Endothelial cell of umbilical vein (primary cell): Measurements from ENCODE around the gene PLA2G2E. TPM values are rescaled to one million over a fixed set of nuclear protein-coding genes. Genes with fewer than 3 reads are reported as not detected.

ENCODE experiments used
- BruUV-seq: library from RNA; stranded (reverse); fragments of 400-500 nt; replicated peaks from 2 replicates; lab custom pipeline; 2021; lab: Mats Ljungman, UMichigan
- CTCF ChIA-PET: fragments of 300-600, 350-600 bp; sonication (Branson Sonifier 250); formaldehyde crosslinking; loops from one replicate; lab custom pipeline; 2021; ENCODE audit warnings: antibody characterized with exemption, inconsistent platforms; lab: Charles Lee
- POLR2A ChIA-PET: fragments of 300-600, 350-600 bp; sonication (Branson Sonifier 250); formaldehyde crosslinking; loops from one replicate; lab custom pipeline; 2021; ENCODE audit warnings: antibody characterized with exemption, inconsistent platforms; lab: Charles Lee
- DNase-seq: peaks from one replicate; pipeline ENCODE4 v3.0.0-alpha.2; 2011; ENCODE audit warnings: low read depth, low spot score
- FAIRE-seq: peaks from 2 replicates; lab custom pipeline; 2011; peaks lifted over from hg19 to GRCh38; lab: Jason Lieb, UNC
- H2AFZ ChIP-seq: 2 replicates; pipeline ENCODE4 v1.6.0; 2012; ENCODE audit warnings: low read depth, low read length, control low read depth, inconsistent platforms
- H3K27ac ChIP-seq: 2 replicates; pipeline ENCODE4 v1.5.1; 2011; ENCODE audit warnings: low read depth, mild to moderate bottlenecking, control low read depth, low read length, moderate library complexity; ENCODE audit not compliant: insufficient read depth
- H3K27me3 ChIP-seq, 2 experiments: 2 replicates each; pipeline versions ENCODE4 v1.6.0 to v1.6.1; 2011; ENCODE audit warnings: low read length in 2 of 2, mixed read lengths in 1 of 2; ENCODE audit not compliant: control insufficient read depth in 2 of 2, insufficient read depth in 2 of 2
- H3K36me3 ChIP-seq, 2 experiments: 2 replicates in 1 of 2; 3 replicates in 1 of 2; pipeline ENCODE4 v1.5.1; 2011; ENCODE audit warnings: low read length in 2 of 2, mild to moderate bottlenecking in 1 of 2, moderate library complexity in 1 of 2; ENCODE audit not compliant: control insufficient read depth in 2 of 2, insufficient read depth in 2 of 2; ENCODE audit errors: extremely low read depth in 1 of 2
- H3K4me1 ChIP-seq: 3 replicates; pipeline ENCODE4 v1.5.1; 2011; ENCODE audit warnings: mild to moderate bottlenecking, low read length; ENCODE audit not compliant: control insufficient read depth, insufficient read depth; ENCODE audit errors: extremely low read depth
- H3K4me2 ChIP-seq: 2 replicates; pipeline ENCODE4 v1.6.1; 2011; ENCODE audit warnings: low read length, control low read depth, mixed read lengths; ENCODE audit not compliant: insufficient read depth
- H3K4me3 ChIP-seq, 3 experiments: fragments of 200-600 bp in 1 of 3; sonication (generic), shearing (Covaris generic) in 1 of 3; replicated peaks in 1 of 3; 2 replicates each; pipeline ENCODE4 v1.5.1; 2011 to 2016; ENCODE audit warnings: control low read depth in 3 of 3, low read length in 3 of 3, mild to moderate bottlenecking in 2 of 3, inconsistent platforms in 1 of 3, low read depth in 1 of 3, moderate library complexity in 1 of 3; ENCODE audit not compliant: insufficient read depth in 1 of 3
- H3K79me2 ChIP-seq: 2 replicates; pipeline ENCODE4 v1.6.0; 2012; ENCODE audit warnings: low read length, inconsistent platforms; ENCODE audit not compliant: control insufficient read depth, insufficient read depth
- H3K9ac ChIP-seq: replicated peaks from 2 replicates; pipeline ENCODE3; 2011; ENCODE audit warnings: low read length, control low read depth; ENCODE audit not compliant: insufficient read depth; ENCODE audit errors: extremely low read depth
- H3K9me1 ChIP-seq: replicated peaks from 3 replicates; pipeline ENCODE4 v1.6.0; 2011; ENCODE audit warnings: mild to moderate bottlenecking, low read length; ENCODE audit not compliant: control insufficient read depth, insufficient read depth; ENCODE audit errors: extremely low read depth
- H3K9me3 ChIP-seq: replicated peaks from 2 replicates; pipeline ENCODE4 v1.5.1; 2012; ENCODE audit warnings: low read length, inconsistent platforms; ENCODE audit not compliant: control insufficient read depth, insufficient read depth
- H4K20me1 ChIP-seq: replicated peaks from 2 replicates; pipeline ENCODE3; 2011; ENCODE audit warnings: mild to moderate bottlenecking, low read length; ENCODE audit not compliant: control insufficient read depth, insufficient read depth; ENCODE audit errors: extremely low read depth
- EZH2 ChIP-seq: IDR thresholded peaks from 2 replicates; pipeline ENCODE4 v1.6.1; 2012; ENCODE audit warnings: borderline replicate concordance, low read depth, mild to moderate bottlenecking, moderate library complexity, low read length, inconsistent platforms; ENCODE audit not compliant: severe bottlenecking
- FOS ChIP-seq: IDR thresholded peaks from 2 replicates; pipeline ENCODE4 v1.6.1; 2011; ENCODE audit warnings: mild to moderate bottlenecking, low read length, moderate library complexity, borderline replicate concordance; ENCODE audit not compliant: insufficient read depth
- GATA2 ChIP-seq: IDR thresholded peaks from 2 replicates; pipeline ENCODE4 v1.7.0; 2011; ENCODE audit warnings: low read depth, mild to moderate bottlenecking, moderate library complexity, mixed read lengths, low read length; ENCODE audit not compliant: insufficient read length, insufficient read depth
- JUN ChIP-seq: IDR thresholded peaks from 2 replicates; pipeline ENCODE4 v1.6.1; 2011; ENCODE audit warnings: borderline replicate concordance, low read depth; ENCODE audit not compliant: insufficient read length, insufficient read depth
- MYC ChIP-seq: IDR thresholded peaks from one replicate; pipeline ENCODE4 v1.6.1; 2011; ENCODE audit warnings: mild to moderate bottlenecking, low read depth, low read length
- POLR2A ChIP-seq: IDR thresholded peaks from 2 replicates; pipeline ENCODE4 v1.6.1; 2012; ENCODE audit warnings: low read depth, mild to moderate bottlenecking, control low read depth, low read length
- POLR2AphosphoS5 ChIP-seq: IDR thresholded peaks from 2 replicates; pipeline ENCODE4 v1.6.1; 2012; ENCODE audit warnings: low read depth, mild to moderate bottlenecking, control low read depth, low read length, moderate library complexity; ENCODE audit not compliant: insufficient read depth
- dilution Hi-C: fragments of 300-500 bp; cut with MboI; formaldehyde crosslinking; loops from one replicate; pipeline ENCODE4 v1.15.0; 2019; ENCODE audit warnings: low sequenced_read_pairs; ENCODE audit not compliant: extremely low pct_ligation_motif_present
- intact Hi-C: fragments of 100-400 bp; cut with micrococcal nuclease; formaldehyde crosslinking; loops from one replicate; pipeline ENCODE4 v1.10.0; 2022
- polyA plus RNA-seq, 4 experiments: library from polyadenylated mRNA; depleted of rRNA in 3 of 4; stranded (reverse) in 3 of 4; unstranded in 1 of 4; fragments of >200 nt; gene quantifications; 2 replicates each; pipeline versions ENCODE4 v1.2.1 to v1.2.3, GENCODE V29; 2011 to 2012; ENCODE audit warnings: missing spikeins in 1 of 4
- total RNA-seq: library from RNA; stranded (reverse); gene quantifications from 2 replicates; pipeline ENCODE4 v1.2.3, GENCODE V29; 2021
- TF ChIP-seq, protein P1 (sequence below): IDR thresholded peaks from 2 replicates; pipeline ENCODE4 v1.6.1; 2011; ENCODE audit not compliant: insufficient read depth, insufficient read length
- TF ChIP-seq, protein P2 (sequence below), 2 donors: IDR thresholded peaks; 1 replicate in 1 of 2; 2 replicates in 1 of 2; pipeline ENCODE4 v1.5.1; 2011; ENCODE audit warnings: low read length in 2 of 2, mild to moderate bottlenecking in 2 of 2, moderate library complexity in 2 of 2, control low read depth in 1 of 2, inconsistent platforms in 1 of 2, low read depth in 1 of 2; ENCODE audit not compliant: insufficient read depth in 1 of 2; ENCODE audit errors: extremely low read depth in 1 of 2

Gene PLA2G2E
- total and polyA plus RNA-seq, 2 donors (not counting 3 experiments of a cell fraction or from before 2014, with no cell fraction given) = not detected

GRCh38 chr1:19938472-19938871 lies 15.1 kb upstream of the PLA2G2E start:
- ChIA-PET POLR2A (no interaction called here), CTCF (interaction anchor here (1.1 to 1.4 kb wide), 3 partner anchors 10 to 56 kb away, joined by 3 read pairs; partner anchors contain the start of gene OTUD3)
- BruUV-seq = no TSS peak
- no peaks in the 10 kb centered on the region for H3K9me3 ChIP-seq
- dilution Hi-C loops (no loop called here), intact Hi-C loops (no loop called here)
- H3K4me3 ChIP-seq = no peak overlapping the region
- H3K4me1 ChIP-seq = no peaks in the 10 kb centered on the region
- FAIRE-seq (no peak), DNase-seq (no peak)
- no peaks in the 10 kb centered on the region for H3K27me3 ChIP-seq
- no peaks in the 10 kb centered on the region for H3K79me2 ChIP-seq
- no peak overlapping the region for H3K9ac ChIP-seq
- TF ChIP-seq GATA2 (no peak), POLR2A (no peak), POLR2AphosphoS5 (no peak), EZH2 (no peak), JUN (no peak), FOS (no peak), MYC (no peak)
- TF ChIP-seq, protein P1, sequence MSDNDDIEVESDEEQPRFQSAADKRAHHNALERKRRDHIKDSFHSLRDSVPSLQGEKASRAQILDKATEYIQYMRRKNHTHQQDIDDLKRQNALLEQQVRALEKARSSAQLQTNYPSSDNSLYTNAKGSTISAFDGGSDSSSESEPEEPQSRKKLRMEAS = no peak
- TF ChIP-seq, protein P2, sequence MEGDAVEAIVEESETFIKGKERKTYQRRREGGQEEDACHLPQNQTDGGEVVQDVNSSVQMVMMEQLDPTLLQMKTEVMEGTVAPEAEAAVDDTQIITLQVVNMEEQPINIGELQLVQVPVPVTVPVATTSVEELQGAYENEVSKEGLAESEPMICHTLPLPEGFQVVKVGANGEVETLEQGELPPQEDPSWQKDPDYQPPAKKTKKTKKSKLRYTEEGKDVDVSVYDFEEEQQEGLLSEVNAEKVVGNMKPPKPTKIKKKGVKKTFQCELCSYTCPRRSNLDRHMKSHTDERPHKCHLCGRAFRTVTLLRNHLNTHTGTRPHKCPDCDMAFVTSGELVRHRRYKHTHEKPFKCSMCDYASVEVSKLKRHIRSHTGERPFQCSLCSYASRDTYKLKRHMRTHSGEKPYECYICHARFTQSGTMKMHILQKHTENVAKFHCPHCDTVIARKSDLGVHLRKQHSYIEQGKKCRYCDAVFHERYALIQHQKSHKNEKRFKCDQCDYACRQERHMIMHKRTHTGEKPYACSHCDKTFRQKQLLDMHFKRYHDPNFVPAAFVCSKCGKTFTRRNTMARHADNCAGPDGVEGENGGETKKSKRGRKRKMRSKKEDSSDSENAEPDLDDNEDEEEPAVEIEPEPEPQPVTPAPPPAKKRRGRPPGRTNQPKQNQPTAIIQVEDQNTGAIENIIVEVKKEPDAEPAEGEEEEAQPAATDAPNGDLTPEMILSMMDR (IDR thresholded peaks at IDR 0.05; ENCODE audit: extremely low read depth in 1 of 2, insufficient read depth in 1 of 2, low read depth in 1 of 2, low read length in 2 of 2) = no peak
- H3K36me3 ChIP-seq = no peaks in the 10 kb centered on the region
- no peak overlapping the region for H3K27ac ChIP-seq
- H3K9me1 ChIP-seq = no peaks in the 10 kb centered on the region
- no peaks in the 10 kb centered on the region for H4K20me1 ChIP-seq
- H2AFZ ChIP-seq = no peak overlapping the region
- no peak overlapping the region for H3K4me2 ChIP-seq
